DMS153 (cell line): ENCODE measurements around the gene SRP68.

ENCODE experiments used
- DNase-seq: peaks from one replicate; lab custom pipeline; 2025; lab: John Stamatoyannopoulos, UW

The SRP68 gene

GRCh38 chr17:76017481-76018339 lies 54.6 kb downstream of the SRP68 start:
- DNase-seq = no peak

GRCh38 chr17:76014925-76015261 lies 57.4 kb downstream of the SRP68 start:
- peak; percentile 68 for DNase-seq

GRCh38 chr17:76014100-76014924 lies 58.0 kb downstream of the SRP68 start:
- peak; percentile 77 for DNase-seq

- DNase-seq = no peak
Measured at GRCh38 chr17:76013377-76013932, 58.9 kb downstream of the SRP68 start.

GRCh38 chr17:76011951-76012350 lies 60.4 kb downstream of the SRP68 start:
- DNase-seq = no peak

- DNase-seq = no peak
Measured at GRCh38 chr17:76009969-76010661, 62.2 kb downstream of the SRP68 start.

GRCh38 chr17:76009447-76009846 lies 62.9 kb downstream of the SRP68 start:
- no peak for DNase-seq

- DNase-seq = no peak
Measured at GRCh38 chr17:76008630-76009425, 63.5 kb downstream of the SRP68 start.

GRCh38 chr17:76008208-76008607 lies 64.1 kb downstream of the SRP68 start:
- no peak for DNase-seq

- DNase-seq = no peak
Measured at GRCh38 chr17:76007850-76008165, 64.5 kb downstream of the SRP68 start.

GRCh38 chr17:76007131-76007849 lies 65.0 kb downstream of the SRP68 start:
- DNase-seq = no peak

- peak; percentile 24 for DNase-seq
Measured at GRCh38 chr17:76005263-76006149, 66.8 kb downstream of the SRP68 start.

- no peak for DNase-seq
Measured at GRCh38 chr17:76004750-76005262, 67.5 kb downstream of the SRP68 start.

GRCh38 chr17:76003915-76004314 lies 68.4 kb downstream of the SRP68 start:
- no peak for DNase-seq

- no peak for DNase-seq
Measured at GRCh38 chr17:76002100-76002499, 70.2 kb downstream of the SRP68 start.

- no peak for DNase-seq
Measured at GRCh38 chr17:76000755-76001521, 71.4 kb downstream of the SRP68 start, which contains the start of gene CDK3. Gene CDK3 (plus strand): TSS chr17:76000855. CDS start chr17:76001426, 571 bp downstream.

- no peak for DNase-seq
Measured at GRCh38 chr17:76000016-76000754, 72.1 kb downstream of the SRP68 start.

GRCh38 chr17:75998327-75998795 lies 74.0 kb downstream of the SRP68 start:
- no peak for DNase-seq
